WTC11 (cell line): ENCODE results near the gene MYLK. TPM values are rescaled to one million over a fixed set of nuclear protein-coding genes. Genes with fewer than 3 reads are reported as not detected.

Source experiments
- ATAC-seq: fragments of 200-7000 bp; cut with Tn5 transposase; 2 replicates; pipeline ENCODE4 v1.10.0; 2021; ENCODE audit warnings: mild to moderate bottlenecking, moderate library complexity
- CTCF ChIA-PET: fragments of 300-600 bp; sonication (Branson Sonifier 250); formaldehyde crosslinking; loops from one replicate; lab custom pipeline; 2021; ENCODE audit warnings: antibody characterized with exemption; lab: Charles Lee
- POLR2A ChIA-PET: fragments of 350-600 bp; sonication (Branson Sonifier 250); formaldehyde crosslinking; loops from one replicate; lab custom pipeline; 2021; ENCODE audit warnings: antibody characterized with exemption; lab: Charles Lee
- DNase-seq: peaks from one replicate; pipeline ENCODE4 v3.0.0; 2021; ENCODE audit warnings: low spot score
- H3K27ac Mint-ChIP-seq: 2 replicates; pipeline ENCODE4 v1.8.0; 2021; ENCODE audit warnings: mixed read lengths
- H3K27me3 Mint-ChIP-seq: 2 replicates; pipeline ENCODE4 v1.8.0; 2021; ENCODE audit warnings: low read depth, mild to moderate bottlenecking, moderate library complexity, mixed read lengths
- H3K36me3 Mint-ChIP-seq: 2 replicates; pipeline ENCODE4 v1.8.0; 2021; ENCODE audit warnings: mixed read lengths
- H3K4me1 Mint-ChIP-seq: 2 replicates; pipeline ENCODE4 v1.8.0; 2022; ENCODE audit warnings: mixed read lengths
- H3K4me3 Mint-ChIP-seq: 2 replicates; pipeline ENCODE4 v1.8.0; 2021; ENCODE audit warnings: mild to moderate bottlenecking, moderate library complexity, mixed read lengths
- H3K9me3 Mint-ChIP-seq: 2 replicates; pipeline ENCODE4 v1.8.0; 2021; ENCODE audit warnings: mixed read lengths
- AFF4 ChIP-seq: sonication (generic); formaldehyde crosslinking; IDR thresholded peaks from 2 replicates; pipeline ENCODE4 v1.8.1; 2023; ENCODE audit warnings: mild to moderate bottlenecking, missing genetic modification reagents, borderline replicate concordance
- ARID4B ChIP-seq: sonication (generic); formaldehyde crosslinking; IDR thresholded peaks from 2 replicates; pipeline ENCODE4 v1.8.0; 2023; ENCODE audit warnings: missing genetic modification reagents, mild to moderate bottlenecking, borderline replicate concordance
- ATF1 ChIP-seq: sonication (generic); formaldehyde crosslinking; IDR thresholded peaks from 2 replicates; pipeline ENCODE4 v1.8.1; 2023; ENCODE audit warnings: mild to moderate bottlenecking, moderate library complexity, missing genetic modification reagents
- CTCF ChIP-seq: fragments of 200-600 bp; IDR thresholded peaks from 2 replicates; pipeline ENCODE4 v1.8.0; 2022; ENCODE audit warnings: antibody characterized with exemption
- ERG ChIP-seq: fragments of 250-450 bp; sonication (Bioruptor Pico); IDR thresholded peaks from 2 replicates; pipeline ENCODE4 v1.8.0; 2021; ENCODE audit warnings: mild to moderate bottlenecking
- FOXP1 ChIP-seq: sonication (generic); formaldehyde crosslinking; IDR thresholded peaks from 2 replicates; pipeline ENCODE4 v1.8.0; 2022; ENCODE audit warnings: missing genetic modification reagents, mild to moderate bottlenecking, moderate library complexity, borderline replicate concordance
- GRHL2 ChIP-seq: fragments of 250-450 bp; sonication (Bioruptor Pico); IDR thresholded peaks from 2 replicates; pipeline ENCODE4 v1.8.0; 2022; ENCODE audit warnings: mild to moderate bottlenecking, moderate library complexity; ENCODE audit not compliant: insufficient replicate concordance, severe bottlenecking
- RORB ChIP-seq: fragments of 250-450 bp; sonication (Bioruptor Pico); IDR thresholded peaks from 2 replicates; pipeline ENCODE4 v1.9.0; 2021; ENCODE audit warnings: mild to moderate bottlenecking
- SMAD3 ChIP-seq: sonication (generic); formaldehyde crosslinking; IDR thresholded peaks from 2 replicates; pipeline ENCODE4 v1.8.0; 2022; ENCODE audit warnings: missing genetic modification reagents, mild to moderate bottlenecking, borderline replicate concordance
- TP53 ChIP-seq: sonication (generic); formaldehyde crosslinking; IDR thresholded peaks from 2 replicates; pipeline ENCODE4 v1.8.1; 2023; ENCODE audit warnings: mild to moderate bottlenecking, missing genetic modification reagents
- ZNF232 ChIP-seq: sonication (generic); formaldehyde crosslinking; IDR thresholded peaks from 2 replicates; pipeline ENCODE4 v1.8.0; 2022; ENCODE audit warnings: mild to moderate bottlenecking, missing genetic modification reagents
- ZNF416 ChIP-seq: fragments of 250-450 bp; sonication (Bioruptor Pico); IDR thresholded peaks from 2 replicates; pipeline ENCODE4 v1.9.0; 2021; ENCODE audit warnings: mild to moderate bottlenecking, inconsistent platforms
- ZNF425 ChIP-seq: fragments of 250-450 bp; sonication (Bioruptor Pico); conservative IDR thresholded peaks from 2 replicates; pipeline ENCODE4 v1.9.0; 2021; ENCODE audit warnings: mild to moderate bottlenecking
- ZNF671 ChIP-seq: fragments of 250-450 bp; sonication (Bioruptor Pico); IDR thresholded peaks from 2 replicates; pipeline ENCODE4 v1.8.0; 2021; ENCODE audit warnings: mild to moderate bottlenecking
- total RNA-seq: library from RNA; stranded (reverse); gene quantifications from 3 replicates; pipeline ENCODE4 v1.2.3, GENCODE V29; 2021
- TF ChIP-seq, protein P1 (sequence below): fragments of 250-450 bp; sonication (Bioruptor Pico); IDR thresholded peaks from 2 replicates; pipeline ENCODE4 v1.9.0; 2021; ENCODE audit warnings: mild to moderate bottlenecking
- TF ChIP-seq, protein P2 (sequence below): sonication (generic); formaldehyde crosslinking; IDR thresholded peaks from 2 replicates; pipeline ENCODE4 v1.8.0; 2022; ENCODE audit warnings: missing genetic modification reagents

The MYLK gene
- total RNA-seq, 1 experiment from 2014 or later: 10.4 TPM

DNA sequence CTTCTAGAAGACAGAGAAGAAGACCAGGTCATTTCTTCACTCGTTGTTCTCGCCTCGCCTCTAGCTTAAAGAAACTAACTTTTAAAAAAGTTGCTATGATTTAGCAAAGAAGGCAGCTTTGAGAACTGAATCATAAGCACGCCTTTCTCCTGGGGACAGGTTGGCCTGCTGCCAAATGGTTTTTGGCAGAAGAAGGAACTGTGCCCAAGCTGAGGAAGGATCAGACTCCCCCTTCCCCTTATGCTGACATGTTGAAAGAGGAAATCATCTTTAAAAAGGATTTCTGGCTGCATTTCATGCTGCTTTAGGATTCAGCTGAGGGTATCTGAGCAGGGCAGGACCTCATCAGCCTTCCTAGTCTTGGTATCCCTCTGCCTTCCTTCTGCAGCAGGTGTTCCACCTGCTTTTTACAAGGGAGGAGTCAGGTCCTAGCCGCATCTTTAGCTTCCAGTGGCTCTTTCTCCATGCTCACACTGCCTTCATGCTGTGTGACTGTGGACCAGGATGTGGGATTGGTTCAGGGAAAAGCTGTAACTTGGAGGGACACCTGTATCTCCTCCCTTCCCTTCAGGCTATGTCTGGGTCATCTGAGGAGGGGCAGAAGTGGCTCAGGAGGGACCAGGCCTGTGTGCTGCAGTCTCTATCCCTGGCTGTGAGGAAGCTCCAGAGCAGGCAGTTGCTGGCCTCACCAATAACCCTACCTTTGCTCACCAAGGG is 265.2 kb downstream of the MYLK start:
- H3K4me1 Mint-ChIP-seq: peaks cover 25% of the 10 kb centered on the region
- ChIA-PET CTCF (interaction anchor here (1.1 to 4.8 kb wide), 2 partner anchors 23 to 105 kb away, joined by 3 to 25 read pairs; no protein-coding TSS in a partner anchor), POLR2A (interaction anchor here (0.6 to 1.2 kb wide), 3 partner anchors 13 to 58 kb away, joined by 3 to 5 read pairs (median 3); no protein-coding TSS in a partner anchor)
- no peak for TF ChIP-seq ZNF671
- TF ChIP-seq FOXP1 (CRISPR knock-in tag): no peak
- TF ChIP-seq, protein P1, sequence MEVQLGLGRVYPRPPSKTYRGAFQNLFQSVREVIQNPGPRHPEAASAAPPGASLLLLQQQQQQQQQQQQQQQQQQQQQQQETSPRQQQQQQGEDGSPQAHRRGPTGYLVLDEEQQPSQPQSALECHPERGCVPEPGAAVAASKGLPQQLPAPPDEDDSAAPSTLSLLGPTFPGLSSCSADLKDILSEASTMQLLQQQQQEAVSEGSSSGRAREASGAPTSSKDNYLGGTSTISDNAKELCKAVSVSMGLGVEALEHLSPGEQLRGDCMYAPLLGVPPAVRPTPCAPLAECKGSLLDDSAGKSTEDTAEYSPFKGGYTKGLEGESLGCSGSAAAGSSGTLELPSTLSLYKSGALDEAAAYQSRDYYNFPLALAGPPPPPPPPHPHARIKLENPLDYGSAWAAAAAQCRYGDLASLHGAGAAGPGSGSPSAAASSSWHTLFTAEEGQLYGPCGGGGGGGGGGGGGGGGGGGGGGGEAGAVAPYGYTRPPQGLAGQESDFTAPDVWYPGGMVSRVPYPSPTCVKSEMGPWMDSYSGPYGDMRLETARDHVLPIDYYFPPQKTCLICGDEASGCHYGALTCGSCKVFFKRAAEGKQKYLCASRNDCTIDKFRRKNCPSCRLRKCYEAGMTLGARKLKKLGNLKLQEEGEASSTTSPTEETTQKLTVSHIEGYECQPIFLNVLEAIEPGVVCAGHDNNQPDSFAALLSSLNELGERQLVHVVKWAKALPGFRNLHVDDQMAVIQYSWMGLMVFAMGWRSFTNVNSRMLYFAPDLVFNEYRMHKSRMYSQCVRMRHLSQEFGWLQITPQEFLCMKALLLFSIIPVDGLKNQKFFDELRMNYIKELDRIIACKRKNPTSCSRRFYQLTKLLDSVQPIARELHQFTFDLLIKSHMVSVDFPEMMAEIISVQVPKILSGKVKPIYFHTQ (CRISPR knock-in tag): no peak
- TF ChIP-seq ZNF232 (CRISPR knock-in tag): no peak
- TF ChIP-seq, protein P2, sequence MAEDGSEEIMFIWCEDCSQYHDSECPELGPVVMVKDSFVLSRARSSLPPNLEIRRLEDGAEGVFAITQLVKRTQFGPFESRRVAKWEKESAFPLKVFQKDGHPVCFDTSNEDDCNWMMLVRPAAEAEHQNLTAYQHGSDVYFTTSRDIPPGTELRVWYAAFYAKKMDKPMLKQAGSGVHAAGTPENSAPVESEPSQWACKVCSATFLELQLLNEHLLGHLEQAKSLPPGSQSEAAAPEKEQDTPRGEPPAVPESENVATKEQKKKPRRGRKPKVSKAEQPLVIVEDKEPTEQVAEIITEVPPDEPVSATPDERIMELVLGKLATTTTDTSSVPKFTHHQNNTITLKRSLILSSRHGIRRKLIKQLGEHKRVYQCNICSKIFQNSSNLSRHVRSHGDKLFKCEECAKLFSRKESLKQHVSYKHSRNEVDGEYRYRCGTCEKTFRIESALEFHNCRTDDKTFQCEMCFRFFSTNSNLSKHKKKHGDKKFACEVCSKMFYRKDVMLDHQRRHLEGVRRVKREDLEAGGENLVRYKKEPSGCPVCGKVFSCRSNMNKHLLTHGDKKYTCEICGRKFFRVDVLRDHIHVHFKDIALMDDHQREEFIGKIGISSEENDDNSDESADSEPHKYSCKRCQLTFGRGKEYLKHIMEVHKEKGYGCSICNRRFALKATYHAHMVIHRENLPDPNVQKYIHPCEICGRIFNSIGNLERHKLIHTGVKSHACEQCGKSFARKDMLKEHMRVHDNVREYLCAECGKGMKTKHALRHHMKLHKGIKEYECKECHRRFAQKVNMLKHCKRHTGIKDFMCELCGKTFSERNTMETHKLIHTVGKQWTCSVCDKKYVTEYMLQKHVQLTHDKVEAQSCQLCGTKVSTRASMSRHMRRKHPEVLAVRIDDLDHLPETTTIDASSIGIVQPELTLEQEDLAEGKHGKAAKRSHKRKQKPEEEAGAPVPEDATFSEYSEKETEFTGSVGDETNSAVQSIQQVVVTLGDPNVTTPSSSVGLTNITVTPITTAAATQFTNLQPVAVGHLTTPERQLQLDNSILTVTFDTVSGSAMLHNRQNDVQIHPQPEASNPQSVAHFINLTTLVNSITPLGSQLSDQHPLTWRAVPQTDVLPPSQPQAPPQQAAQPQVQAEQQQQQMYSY (CRISPR knock-in tag): no peak
- TF ChIP-seq GRHL2: no peak
- TF ChIP-seq ARID4B (CRISPR knock-in tag): no peak
- no peak for TF ChIP-seq ATF1 (CRISPR knock-in tag)
- no peak for TF ChIP-seq ERG (CRISPR knock-in tag)
- no peak for TF ChIP-seq ZNF416 (CRISPR knock-in tag)
- no peak for TF ChIP-seq CTCF
- no peak for TF ChIP-seq TP53 (CRISPR knock-in tag)
- TF ChIP-seq ZNF425: no peak
- no peak for TF ChIP-seq AFF4 (CRISPR knock-in tag)
- no peak for TF ChIP-seq SMAD3
- no peak for TF ChIP-seq RORB (CRISPR knock-in tag)

More for the DNA sequence above, 265.2 kb downstream of the MYLK start:
- Mint-ChIP-seq H3K27ac (no peak overlapping the region), H3K27me3 (no peaks in the 10 kb centered on the region), H3K36me3 (no peaks in the 10 kb centered on the region), H3K9me3 (no peaks in the 10 kb centered on the region), H3K4me3 (no peak overlapping the region)
- no peak for ATAC-seq
- no peak for DNase-seq
